Fibroblast of lung (primary cell): Measurements from ENCODE around the gene ADAP1.

Experiments
- CTCF ChIP-seq, 2 donors: IDR thresholded peaks in 1 of 2; conservative IDR thresholded peaks in 1 of 2; 1 replicate in 1 of 2; 2 replicates in 1 of 2; pipeline ENCODE4 v1.5.1; 2011 to 2012; ENCODE audit warnings: low read length in 2 of 2, control low read depth in 1 of 2, inconsistent platforms in 1 of 2, low read depth in 1 of 2, mild to moderate bottlenecking in 1 of 2
- EZH2 ChIP-seq: IDR thresholded peaks from 2 replicates; pipeline ENCODE4 v1.5.1; 2012; ENCODE audit warnings: low read length, control low read depth, mild to moderate bottlenecking; ENCODE audit errors: missing control alignments

GRCh38 chr7:924541-925231 lies 29.8 kb downstream of the ADAP1 start:
- TF ChIP-seq CTCF (conservative IDR thresholded peaks at IDR 0.05 in 1 of 2, IDR thresholded peaks at IDR 0.05 in 1 of 2; ENCODE audit: low read depth in 1 of 2, low read length in 2 of 2) = no peak
- TF ChIP-seq EZH2 = no peak
